Kidney tubule cell (primary cell): ENCODE measurements around the gene PMFBP1.

Source experiments
- DNase-seq: peaks from one replicate; pipeline ENCODE4 v3.0.0-alpha.2; 2018; ENCODE audit warnings: low spot score

The PMFBP1 gene

DNA sequence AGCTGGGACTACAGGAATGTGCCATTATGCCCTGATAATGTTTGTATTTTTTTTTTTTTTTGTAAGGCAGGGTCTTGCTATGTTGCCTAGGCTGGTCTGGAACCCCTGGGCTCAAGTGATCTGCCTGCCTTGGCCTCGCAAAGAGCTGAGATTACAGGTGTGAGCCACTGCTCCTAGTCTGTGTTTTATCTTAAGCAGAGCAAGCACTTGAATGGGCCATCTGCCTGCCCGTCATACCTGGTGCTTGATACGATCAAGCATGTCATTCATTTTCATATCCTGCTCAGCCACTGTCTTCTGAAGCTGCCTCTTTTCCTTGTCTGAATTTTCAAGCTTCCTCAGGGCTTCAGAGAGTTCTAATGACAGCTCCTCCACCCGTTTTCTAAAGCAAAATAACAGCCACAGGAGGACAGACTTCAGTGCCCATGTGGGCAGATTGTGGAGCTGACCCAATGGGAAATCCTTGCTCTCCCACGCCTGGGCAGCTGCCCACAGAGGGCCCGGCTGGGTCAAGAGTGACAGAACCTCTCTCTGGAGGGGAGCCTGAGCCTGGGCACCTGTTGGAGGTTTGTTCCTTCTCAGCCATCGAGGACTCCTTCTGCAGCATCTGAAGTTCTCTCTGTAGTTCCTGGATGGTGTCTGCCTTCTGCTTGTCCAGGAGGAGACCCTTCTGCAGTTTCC, 41.8 kb downstream of the PMFBP1 start:
- DNase-seq = no peak

DNA sequence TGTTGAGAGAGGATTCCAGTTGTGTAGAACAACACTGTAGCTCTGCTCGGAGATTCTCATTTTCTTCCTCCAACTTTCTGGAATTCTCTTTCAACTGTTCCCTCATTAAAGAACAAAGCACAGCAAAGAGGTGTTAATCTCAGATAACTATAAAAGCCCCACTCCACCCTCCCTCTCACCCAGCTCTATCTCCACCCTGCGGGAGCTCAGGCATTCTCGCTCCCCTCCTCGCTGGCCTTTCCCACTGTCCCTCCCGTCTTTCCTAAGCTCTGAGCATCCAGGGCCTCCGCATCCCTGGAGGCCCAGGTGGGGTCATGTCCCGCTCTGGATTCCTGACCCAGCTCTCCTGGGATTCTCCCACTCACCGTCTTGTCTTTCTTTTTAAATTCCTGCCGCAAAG, 43.3 kb downstream of the PMFBP1 start:
- no peak for DNase-seq

DNA sequence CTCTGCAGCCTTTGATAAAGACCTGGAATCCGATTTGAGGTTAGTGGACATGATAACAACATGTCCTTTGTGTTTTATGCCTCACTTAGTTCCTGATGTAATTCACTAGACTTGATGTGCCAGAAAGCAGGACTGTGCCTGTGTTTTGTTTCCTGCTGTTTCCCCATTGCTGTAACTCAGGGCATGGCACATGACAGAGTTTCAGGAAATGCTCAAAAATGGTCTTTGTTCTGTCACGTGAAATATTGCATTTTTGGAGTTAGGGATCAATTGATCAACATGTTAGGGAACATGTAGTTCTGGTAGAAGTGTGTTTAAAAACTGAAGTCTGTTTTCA, 45.6 kb downstream of the PMFBP1 start:
- DNase-seq = no peak

DNA sequence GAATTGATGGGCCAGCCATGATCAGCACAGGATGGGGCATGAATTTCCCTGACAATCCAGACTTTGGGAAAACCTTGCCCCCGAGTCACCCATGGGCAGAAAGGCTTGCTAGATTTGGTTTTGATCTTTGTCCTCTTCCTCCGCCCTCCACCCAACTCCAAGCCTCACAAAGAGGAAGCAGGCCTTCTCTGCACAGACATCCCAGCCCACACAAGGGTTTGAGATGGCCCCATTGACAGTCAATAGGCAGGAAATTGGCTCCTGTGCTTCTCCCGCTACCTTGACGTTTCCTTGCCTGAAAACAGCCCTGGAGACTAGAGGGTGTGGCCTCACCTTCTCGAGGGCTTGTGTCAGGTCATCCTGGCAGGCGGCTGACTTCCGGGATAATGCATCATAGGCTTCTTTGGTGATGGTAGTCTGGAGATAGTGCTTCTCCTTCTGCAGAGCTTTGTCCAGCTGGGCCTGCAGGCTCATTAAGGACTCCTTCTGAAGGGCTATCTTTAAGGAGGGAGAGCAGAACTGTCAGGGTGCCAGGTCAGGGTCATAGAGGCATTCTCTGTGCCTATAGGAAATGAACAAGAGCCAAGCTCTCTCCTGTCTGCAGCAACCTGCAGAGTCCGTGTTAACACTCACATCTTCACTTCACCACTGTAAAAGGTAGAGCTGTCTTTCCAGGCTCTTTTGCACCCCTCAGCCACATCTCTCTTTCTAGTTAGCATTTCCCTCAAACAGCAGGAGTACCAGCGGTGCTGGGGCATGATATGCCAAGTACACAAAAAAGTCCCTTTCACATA, 46.1 kb downstream of the PMFBP1 start:
- no peak for DNase-seq

DNA sequence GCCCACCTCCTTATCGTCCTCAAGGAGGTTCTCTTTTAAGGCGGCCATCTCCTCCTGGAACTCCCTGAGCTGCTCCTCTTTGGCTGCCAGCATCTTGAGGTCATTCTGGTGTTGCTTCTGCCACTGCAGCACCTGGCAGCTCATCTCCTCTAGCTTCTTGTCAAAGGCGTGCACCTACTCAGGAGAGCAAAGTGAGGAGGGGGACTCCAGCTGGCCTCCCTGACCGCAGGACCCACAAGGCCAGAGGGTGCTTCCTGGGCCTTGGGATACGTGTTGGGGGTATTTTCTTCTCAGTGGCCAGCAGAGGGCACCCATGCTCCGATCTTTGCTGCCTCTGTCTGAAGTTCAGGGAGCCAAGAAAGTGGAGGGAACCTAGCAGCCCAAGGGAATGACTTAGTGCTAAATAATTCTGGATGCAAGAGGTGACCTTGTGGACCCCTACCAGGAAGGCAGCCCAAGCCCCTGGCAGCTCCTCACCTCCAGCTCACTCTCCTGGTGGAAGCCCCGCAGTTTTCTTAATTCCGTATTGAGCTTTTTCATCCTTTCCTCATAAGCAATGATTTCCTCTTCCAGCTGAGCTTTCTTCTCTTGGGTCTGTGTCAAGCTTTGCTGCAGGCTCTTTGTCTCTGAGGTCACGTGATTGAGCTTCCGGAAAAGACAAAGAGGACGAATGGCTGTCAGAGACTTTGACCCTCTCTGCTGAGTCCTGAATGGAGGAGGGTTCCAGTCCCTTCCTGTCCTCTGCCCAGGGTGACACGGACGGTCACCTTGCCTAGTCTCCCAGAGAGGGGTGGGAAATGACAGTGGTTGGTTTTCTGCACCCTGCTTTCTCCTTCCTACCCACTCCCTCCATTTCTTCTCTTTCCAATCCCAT, 47.0 kb downstream of the PMFBP1 start:
- DNase-seq = peak; percentile 74

DNA sequence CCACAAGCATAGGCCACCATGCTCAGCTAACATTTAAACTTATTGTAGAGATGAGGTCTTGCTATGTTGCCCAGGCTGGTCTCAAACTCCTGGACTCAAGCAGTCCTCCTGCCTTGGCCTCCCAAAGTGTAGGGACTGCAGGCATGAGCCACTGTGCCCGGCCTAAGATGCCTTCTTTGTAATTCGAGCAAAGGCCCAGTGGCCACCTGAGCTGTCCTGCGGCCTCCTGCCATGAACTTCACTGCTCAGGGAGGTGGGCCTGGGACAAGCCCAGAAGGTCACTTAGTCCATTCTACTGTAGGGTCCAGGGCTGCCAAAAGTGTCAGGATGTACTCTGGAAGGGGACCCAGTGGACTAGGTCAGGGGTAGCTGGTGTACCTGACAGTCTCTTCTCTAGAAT, 47.8 kb downstream of the PMFBP1 start:
- no peak for DNase-seq

DNA sequence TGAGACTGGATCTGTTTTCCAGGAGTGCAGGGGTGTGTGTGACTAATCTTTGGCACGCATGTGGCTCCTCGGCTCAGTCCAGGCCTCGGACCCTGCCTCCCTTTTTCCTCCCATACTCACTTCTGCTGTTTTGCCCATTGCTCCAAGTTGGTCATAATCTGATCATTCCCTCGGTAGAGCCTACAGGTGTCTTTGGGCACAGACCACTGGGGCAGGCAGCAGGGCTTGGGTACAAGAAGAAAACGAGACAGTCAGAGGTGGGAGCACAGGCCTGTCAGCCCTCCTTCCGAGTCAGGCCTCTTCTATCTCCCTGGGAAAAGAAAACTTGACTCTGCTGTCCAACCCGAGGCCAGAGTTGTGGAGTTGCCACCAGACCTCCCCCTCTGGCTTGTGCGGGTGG, 48.5 kb downstream of the PMFBP1 start:
- no peak for DNase-seq

DNA sequence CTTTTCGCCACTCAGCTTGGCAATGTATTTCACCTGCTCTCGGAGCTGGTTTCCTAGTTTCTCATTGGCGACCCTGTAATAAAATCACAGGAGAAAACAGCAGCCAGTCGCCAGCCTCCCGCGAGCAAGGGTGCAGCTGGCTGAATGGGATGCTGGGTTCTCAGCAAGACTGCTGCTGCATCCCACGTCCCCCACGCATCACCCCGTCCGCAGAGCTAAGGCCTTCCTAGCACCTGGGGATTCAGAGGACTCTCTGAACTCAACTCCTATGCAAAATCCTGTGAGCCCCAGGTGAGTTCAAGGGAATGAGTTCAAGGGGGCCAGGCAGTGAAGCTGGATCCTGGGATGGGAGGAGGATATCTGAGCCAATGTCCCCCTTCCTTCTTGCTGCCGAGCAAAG, 49.0 kb downstream of the PMFBP1 start:
- no peak for DNase-seq

DNA sequence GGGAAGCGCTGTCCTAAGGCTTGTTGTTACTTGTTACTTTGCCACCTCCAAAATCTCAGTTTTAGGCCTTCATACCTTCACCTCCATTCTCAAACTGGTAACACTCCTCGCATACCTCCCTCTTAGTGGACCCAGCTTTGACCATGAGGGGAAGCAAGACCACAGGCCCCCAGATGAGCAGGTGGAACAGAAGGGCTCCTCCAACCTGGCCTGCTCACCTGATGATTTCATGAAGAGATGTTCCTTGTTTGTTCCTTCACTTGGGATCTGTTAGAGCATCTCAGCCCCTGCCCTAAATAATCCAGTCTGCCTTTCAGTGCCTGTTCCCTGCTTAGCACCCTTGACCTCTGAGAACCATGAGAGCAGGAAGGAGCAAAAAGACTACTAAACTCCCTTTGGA, 49.6 kb downstream of the PMFBP1 start:
- no peak for DNase-seq

DNA sequence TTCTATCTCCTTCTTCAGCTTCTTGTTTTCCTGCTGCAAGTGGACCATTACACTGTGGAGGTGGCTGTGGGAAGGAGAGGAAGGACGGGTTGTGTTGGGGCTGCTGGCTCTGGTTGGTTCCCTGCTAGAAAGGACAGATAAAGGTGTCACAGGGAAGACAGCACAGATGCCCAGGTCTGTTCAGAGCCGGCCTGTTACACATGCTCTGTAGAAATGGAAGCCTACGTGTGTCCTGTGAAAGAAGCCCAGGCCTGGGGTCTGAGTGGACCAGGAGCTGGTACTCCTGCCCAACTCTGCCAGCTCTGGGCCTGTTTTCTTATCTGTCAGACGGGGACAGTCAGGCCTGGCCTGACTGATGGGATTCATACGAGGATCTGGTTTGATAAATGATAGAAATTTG, 51.9 kb downstream of the PMFBP1 start:
- no peak for DNase-seq

DNA sequence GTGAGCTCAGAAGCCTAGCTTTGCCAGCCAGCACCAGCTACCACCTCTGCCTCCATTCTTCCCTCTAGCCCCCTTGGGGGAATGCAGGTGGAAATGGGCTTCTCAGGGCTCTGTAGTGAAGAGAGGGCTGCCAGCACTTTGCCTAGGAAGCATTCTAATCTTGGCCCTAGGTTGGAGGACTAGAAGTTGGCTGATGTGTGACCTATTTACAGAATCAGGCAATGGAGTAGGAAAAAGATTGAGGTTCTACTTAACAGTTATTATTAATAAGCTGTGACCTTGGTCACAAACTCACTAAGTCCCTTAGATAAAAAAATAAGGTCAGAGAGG, 58.4 kb downstream of the PMFBP1 start:
- no peak for DNase-seq

DNA sequence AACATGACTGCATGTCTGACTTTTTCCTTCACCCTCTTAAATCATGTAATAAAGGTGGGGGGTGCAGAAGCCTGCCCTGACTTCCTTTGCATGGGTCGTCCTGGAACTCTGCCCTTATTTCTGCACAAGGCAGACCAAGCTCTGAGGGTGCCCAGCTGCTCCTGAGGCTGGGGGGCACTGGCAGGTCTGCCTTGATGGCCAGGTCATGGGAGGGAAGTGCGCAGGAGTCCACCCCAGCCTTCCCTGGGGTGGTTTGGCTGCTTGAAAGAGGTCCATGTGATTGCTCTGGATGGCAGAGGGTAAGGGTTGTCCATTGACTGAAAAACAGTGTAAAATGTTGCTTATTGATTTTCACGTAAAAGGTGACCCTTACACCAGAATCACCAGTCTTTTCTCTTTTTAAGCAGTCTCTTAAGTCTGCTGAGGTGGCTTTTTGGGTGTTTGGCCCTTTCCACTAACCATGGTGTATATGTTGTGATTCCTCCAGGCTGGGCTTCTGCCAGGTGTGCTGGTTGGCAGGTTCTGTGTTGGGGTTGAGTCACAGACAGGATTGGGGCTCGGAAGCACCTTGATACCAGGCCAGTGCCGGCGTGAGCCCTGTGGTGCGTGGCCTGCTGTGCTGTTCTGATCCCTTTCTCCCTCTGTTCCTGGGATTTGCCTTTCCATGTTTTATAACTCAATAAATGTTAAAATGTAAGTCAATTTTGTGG, 58.9 kb downstream of the PMFBP1 start:
- DNase-seq = no peak

DNA sequence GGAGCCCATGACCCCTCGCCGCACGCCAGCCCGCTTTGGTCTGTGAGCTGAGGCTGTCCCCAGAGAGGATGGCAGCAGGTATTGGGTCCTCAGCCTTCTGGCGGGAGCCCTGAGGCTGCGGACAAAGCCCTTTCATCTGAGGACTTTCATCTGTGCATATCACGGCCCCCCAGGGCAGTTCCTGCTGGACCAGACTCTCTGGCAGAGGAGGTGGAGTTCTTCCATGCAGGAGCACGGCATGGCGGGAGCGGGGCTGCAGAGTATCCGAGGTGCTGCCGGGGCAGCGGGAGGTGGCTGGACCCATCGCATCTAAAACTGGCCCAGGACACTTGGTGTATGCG, 59.5 kb downstream of the PMFBP1 start:
- no peak for DNase-seq

DNA sequence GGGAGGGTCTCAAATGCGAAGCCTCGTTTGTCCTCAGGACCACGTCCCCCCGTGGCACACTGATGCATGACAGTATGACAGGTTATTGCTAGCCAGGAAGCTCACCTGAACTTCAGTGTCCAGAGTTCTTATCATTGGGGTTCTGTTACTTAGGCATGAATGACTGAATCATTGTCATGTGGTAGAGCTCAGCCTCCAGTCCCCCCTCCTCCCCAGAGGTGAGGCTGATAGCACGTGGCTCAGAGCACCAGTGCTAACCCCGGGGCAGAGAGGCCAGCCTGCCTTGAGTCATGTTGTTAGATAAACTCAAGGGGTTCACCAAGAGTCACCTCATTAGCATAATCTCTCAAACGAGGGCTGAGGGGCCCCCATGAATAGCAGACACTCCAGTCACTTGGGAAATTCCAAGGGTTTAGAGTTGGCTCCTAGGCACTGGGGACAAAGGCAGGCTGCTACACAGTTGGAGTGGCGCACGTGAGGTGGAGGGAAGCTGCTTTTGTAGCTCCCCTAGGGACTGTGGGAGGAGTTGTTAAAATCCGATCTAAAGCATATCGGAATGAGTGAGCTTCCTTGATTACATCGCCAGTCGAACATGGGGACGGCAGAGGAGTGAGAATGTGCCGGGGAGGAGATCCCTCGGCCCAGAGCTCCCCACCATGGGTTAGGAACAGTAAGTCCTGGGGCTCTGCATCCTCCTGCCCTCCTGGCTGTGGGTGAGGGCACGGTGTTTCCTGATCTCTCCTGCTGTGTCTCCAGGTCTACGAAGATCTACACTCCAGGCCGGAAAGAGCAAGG, 60.1 kb downstream of the PMFBP1 start:
- peak; percentile 22 for DNase-seq

DNA sequence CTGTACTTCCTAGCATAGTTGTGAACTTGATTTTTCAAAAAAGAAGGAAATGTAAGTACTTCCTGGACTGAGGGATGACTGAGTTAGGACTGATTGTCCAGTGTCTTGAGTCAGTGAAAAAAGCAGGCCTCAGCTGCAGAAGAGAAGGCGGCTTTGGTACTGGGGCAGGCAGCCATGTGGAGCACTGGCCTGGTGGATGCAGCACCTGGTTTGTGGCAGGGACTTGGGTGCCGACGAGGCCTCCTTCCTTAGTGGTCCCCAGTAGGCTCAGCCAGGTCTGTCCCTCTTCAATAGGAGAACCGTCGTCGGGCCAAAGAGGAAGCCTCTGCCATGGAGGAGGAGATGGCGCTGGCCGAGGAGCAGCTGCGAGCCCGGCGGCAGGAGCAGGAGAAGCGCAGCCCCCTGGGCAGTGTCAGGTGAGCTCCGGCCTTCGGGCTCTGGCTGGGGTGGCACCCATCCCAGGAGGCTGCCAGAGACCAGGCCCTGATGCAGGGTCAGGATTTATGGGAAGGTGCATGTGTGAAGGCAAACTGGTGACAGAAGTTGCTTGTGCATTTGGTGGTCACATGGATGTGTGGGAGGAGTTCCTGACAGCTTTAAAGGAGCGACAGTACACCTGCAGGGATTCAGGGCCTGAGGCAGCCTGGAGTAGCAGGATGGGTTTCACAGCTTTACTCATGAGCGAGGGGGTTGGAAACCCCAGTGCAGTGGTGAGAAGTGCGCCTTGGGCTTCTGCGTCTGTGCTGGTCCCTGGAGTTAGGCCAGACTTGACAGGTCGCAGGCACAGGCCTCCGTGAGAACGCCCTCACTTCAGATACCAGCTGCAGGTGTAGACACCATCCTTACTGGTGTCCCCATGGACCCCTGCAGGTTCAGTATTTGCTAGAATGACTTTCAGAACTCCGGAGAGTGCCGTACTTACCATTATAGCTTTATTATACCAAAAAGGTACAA, 61.0 kb downstream of the PMFBP1 start:
- no peak for DNase-seq

DNA sequence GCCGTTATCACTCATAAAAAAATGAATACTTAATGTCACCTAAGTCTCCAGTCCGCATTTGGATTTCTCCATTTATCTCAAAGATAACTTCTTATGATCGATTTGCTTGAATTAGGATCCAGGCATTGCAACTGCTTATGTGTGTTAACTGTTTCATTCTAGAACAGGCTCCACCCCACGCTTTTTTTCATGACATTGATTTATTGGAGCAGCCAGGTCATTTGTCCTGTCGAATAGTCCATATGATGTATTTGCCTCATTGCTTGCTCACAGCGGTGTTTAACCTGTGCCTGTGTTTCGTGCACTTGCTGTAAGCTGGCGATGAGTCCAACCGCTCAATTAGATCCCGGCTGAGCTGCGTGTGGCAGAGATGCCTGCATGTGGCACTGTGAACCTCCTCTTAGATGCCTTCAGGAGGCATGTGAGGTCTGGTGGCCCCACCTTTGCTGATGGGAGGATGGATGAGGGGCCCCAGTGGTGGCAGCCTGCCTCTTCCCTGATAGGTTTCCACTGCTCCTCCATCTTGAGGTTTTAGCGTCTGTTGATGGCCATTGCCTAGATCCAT, 61.9 kb downstream of the PMFBP1 start:
- no peak for DNase-seq

DNA sequence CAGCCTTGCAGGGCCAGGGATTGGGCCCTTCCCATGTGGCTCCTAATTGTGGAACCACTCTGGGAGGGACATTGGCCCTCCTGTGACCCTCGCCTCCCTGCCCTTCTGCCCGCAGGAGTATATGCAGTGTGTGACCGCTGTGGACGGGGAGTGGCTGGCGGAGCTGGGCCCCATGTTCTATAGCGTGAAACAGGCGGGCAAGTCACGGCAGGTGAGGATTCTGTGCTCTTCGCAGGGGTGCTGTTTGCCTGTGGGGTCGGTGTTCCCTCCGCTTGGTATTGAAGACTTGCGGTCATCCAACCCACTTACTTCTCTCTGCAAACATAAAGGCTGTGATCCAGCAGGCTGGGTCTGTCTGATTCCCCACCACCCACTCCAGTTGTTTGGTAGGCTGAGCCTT, 62.7 kb downstream of the PMFBP1 start:
- DNase-seq = no peak

DNA sequence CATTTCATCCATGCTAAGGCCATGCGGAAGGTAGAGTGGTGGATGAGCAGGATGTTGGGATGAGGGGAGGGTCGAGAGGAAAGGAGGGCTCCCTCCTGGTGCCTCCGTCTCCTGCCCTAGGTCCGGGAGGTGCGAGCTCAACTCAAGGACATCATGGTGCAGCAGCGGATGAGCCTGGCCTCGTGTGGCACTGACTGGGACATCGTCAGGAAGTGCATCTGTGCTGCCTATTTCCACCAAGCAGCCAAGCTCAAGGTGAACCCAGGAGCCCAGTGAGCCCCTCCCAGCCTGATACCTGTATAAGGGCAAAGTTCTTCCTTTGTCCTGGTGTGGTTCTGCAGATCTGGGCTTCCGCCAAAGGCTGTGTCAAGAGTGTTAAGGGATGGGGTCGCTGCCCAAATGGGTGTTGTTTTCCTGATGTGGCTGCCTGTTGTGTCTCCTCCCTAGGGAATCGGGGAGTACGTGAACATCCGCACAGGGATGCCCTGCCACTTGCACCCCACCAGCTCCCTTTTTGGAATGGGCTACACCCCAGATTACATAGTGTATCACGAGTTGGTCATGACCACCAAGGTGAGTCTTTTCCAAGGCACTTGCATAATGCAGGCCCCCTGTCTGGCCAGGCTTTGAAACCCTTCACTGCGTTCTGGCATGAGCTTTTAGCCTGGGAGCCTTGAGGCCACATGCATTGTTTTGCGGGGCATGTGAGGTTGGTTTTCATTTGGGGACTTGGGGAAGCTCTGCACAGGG, 63.4 kb downstream of the PMFBP1 start:
- DNase-seq = no peak

DNA sequence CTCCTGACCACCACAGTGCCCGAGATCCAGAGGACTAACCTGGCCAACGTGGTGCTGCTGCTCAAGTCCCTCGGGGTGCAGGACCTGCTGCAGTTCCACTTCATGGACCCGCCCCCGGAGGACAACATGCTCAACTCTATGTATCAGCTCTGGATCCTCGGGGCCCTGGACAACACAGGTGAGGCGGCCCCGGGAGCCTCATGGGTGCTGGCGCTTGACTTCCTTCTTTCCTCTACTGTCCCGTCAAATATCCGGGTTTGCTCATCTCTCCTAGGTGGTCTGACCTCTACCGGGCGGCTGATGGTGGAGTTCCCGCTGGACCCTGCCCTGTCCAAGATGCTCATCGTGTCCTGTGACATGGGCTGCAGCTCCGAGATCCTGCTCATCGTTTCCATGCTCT, 64.6 kb downstream of the PMFBP1 start:
- no peak for DNase-seq

DNA sequence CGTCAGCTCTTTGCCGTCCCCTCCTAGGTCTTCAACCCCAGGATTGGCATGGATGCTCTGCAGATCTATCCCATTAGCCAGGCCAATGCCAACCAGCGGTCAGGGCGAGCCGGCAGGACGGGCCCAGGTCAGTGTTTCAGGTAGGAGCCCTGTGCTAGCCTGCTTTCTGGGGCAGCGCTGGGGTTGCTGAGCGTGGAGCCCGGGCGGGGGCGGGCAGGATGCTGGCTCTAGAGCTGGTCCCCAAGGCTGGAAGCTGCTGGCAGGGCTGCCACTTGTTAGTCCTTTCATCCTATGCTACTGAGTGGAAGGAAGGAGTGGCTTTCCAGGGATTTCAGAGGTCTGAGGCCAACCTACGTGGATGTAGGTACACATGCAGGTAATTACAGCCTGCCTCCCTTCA, 66.0 kb downstream of the PMFBP1 start:
- no peak for DNase-seq
